Stimulated activated CD8-positive, alpha-beta memory T cell treated with anti-CD3 and anti-CD28 coated beads, Interleukin-12 subunit alpha, Interleukin-12 subunit beta, amount 100 ng/mL, for 1 hour (primary cell): ENCODE measurements around the gene COPZ1.
"Not testable (repeated sequence)": the region's sequence is repeated elsewhere in the genome, so short reads cannot be mapped to it uniquely, and the experiment has no call there.

ENCODE experiments used
- DNase-seq: peaks from one replicate; pipeline ENCODE4 v3.0.0-alpha.2; 2020; ENCODE audit warnings: low read depth

The COPZ1 gene

DNA sequence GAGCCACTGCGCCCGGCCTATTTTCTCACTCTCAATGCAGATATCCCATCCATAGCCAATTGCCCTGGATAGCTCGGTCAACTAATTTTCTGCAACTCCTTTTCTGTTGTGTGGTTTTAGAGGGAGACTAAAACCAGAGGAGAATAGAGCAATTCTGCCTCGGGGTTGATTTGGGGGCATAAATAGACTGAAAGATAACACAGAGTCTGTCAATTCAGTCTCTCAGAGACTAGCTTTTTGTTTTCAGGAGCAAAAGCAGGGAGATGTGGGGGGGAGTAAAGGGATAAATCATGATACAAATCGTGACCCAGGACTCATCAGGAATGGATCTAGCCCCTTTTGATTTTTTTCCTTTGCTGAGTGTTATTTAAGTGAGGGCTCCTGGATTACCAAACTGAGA, 6.5 kb downstream of the COPZ1 start:
- no peak for DNase-seq

DNA sequence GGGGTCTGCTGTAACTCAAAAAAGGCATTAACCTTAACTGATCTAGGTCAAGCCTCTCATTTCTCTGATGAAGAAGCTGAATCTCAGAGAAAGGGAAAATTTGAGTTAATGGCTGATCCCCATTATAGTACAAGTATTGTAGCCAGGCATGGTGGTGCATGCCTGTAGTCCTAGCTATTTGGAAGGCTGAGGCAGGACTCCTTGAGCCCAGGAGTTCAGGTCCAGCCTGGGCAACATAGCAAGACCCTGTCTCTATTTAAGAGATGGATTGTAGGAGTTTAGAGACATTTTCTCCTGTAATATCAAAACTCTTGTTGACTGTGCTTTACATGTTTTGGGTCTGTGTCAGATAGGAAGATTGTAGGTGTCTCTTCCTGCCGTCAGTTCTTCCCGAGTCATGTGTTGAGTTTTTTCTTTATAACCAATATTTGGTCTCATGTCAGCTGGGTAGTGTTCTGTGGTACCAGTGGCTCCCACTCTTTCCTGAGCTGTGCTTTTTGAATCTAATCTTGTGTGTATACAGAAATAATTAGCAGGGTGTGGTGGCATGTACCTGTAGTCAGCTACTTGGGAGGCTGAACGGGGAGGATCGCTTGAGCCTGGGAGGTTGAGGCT, 8.6 kb downstream of the COPZ1 start:
- DNase-seq: no peak

GRCh38 chr12:54337280-54337842, 12.4 kb downstream of the COPZ1 start:
- no peak for DNase-seq

DNA sequence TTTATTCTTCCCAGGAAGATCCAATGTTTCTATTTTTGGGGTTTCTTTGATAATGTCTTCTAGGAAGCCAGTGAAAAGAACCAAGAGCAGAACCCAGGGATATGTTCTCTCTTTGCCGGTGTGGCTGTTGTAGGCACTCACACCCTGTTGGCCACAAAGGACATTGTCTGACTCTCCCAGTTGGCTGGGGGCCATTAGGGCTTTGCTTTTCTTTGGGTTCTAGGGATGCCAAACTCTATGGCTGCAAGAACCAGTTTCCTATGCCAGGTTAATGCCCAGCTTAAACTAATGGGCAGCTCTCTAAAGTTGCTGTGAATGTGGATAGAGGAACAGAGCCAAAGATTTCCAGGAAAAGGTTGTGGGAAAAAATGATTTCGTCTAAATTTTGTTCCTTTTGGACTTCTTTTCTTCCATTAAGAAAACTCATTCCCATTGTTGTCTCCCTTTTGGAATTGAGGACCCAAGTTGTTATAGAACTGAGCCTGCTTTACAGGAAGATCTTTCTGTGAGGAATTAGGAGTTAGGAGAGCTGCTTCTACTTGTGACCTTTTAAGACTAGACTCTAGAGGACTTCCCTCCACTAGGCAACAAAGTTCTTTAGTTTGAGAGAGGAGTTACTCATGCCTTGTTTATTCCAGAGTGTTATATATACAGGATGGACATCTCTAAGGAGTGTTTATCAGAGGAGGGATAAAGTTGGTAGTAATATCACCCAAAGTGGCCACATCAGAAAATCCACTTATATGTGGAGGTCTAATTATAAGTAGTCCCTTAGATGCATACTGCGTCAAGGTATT, 13.1 kb downstream of the COPZ1 start:
- no peak for DNase-seq

- DNase-seq: no peak
Measured at GRCh38 chr12:54338698-54339296, 13.9 kb downstream of the COPZ1 start.

DNA sequence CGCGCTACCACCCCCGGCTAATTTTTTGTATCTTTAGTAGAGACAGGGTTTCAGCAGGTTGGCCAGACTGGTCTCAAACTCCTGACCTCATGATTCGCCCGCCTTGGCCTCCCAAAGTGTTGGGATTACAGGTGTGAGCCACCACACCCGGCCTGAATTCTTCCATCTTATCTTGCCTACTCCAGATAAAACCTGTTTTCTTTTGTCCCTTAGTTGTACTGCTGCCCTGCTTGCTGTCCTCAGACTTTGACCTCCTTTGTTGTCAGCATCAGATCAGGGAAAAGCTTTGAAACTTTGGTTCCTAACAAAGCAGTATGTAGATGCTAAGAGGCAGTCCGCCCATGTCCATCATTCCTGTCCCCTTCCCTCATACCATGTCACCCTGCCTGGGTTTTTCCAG, 15.9 kb downstream of the COPZ1 start:
- no peak for DNase-seq

- no peak for DNase-seq
Measured at GRCh38 chr12:54341378-54342300, 16.7 kb downstream of the COPZ1 start.

DNA sequence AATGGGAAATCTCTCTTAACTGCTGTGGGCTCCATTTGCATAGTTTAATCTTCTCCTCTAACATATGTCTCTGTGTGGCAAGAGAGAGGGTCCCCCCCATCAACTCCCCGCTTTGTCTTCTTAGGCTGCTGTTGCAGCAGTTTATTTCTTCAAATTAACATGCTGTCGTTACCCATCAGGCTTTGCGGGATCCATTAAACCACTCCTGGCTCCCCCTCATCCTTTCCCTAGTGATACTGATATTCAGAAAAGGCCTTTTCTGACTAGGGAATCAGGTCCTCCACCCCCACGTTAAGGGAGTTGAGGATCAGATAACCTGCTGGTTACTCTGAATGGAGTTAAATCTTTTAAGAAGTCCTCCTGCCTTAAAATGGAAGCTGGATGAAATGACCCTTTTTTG, 24.1 kb downstream of the COPZ1 start:
- no peak for DNase-seq

- no peak for DNase-seq
Measured at GRCh38 chr12:54349679-54350078, 24.7 kb downstream of the COPZ1 start.

- no peak for DNase-seq
Measured at GRCh38 chr12:54350743-54351142, 25.8 kb downstream of the COPZ1 start.

DNA sequence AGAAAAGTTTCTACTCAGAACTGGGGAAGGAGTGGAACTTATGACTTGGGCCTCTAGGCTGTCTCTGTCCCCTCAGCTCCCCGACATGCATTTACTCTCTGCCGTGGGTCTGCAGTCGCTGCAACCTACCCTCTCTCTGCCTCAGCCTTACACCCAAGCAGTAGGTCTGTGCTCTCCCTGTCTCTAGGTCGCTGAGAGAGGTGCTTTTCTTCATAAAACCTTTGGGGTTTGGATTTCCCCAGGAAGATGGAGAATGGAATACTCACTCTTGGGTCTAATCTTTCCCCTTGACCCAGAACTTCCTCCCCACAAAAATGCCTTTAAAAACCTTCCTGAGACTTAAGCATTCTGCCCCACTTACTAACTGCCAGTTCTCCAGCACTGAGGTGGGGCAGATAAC, 26.4 kb downstream of the COPZ1 start:
- DNase-seq: no peak

GRCh38 chr12:54352022-54352531, 27.1 kb downstream of the COPZ1 start:
- no peak for DNase-seq

DNA sequence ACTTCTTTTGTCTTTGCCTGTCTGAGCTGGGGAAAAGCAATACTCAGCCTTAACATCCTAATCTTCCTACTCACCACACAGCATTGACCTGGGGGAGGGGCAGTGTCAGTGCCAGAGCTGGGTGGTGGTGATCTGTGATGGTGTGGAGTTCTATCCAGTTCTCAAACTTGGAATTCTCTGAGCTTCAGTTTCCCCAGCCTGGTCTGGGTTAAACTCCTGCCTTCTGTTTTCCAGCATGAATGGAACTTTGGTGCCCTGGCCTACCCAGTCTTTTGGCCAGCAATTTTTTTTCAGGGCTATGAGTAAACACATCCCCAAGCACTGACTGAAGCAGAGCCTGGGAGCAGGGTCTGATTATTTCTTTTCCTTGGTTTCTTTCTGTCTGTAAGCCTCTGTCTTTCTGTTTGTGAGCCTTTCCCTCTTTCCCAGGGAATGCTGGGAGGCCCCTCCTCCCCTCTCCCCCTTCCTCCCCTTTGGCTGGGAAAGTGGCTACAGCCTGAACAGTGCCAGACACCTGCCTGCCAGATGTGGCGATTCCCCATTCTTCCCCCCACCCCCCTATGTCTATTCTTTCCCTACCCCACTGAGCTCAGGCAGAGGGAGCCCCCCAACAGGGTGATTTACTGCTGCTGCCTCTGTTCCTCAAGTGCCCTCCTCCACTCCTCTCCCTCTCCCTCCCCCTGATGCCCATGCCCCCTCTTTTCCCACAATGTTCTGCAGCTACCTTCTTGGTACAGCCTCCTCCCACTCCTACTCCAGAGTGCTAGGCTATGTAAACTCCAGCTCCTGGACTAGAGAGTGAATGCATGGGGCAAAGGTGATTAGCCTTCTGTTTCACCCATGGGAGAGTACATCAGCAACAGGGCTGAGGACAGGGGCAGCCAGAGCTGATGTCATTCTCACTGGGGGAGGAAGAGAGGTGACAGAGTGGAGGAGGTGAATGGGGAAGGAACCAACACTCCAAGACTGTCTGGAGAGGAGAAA, 28.3 kb downstream of the COPZ1 start:
- DNase-seq: no peak

DNA sequence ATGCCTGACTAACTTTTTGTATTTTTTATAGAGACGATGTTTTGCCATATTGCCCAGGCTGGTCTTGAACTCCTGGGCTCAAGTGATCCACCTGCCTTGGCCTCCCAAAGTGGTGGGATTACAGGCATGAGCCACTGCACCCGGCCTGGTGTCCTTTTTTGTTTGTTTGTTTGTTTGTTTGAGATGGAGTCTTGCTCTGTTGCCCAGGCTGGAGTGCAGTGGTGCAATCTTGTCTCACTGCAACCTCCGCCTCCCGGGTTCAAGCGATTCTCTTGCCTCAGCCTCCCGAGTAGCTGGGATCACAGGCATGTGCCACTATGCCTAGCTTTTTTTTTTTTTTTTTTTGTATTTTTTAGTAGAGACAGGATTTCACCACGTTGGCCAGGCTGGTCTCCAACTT, 29.3 kb downstream of the COPZ1 start:
- not testable (repeated sequence) for DNase-seq

DNA sequence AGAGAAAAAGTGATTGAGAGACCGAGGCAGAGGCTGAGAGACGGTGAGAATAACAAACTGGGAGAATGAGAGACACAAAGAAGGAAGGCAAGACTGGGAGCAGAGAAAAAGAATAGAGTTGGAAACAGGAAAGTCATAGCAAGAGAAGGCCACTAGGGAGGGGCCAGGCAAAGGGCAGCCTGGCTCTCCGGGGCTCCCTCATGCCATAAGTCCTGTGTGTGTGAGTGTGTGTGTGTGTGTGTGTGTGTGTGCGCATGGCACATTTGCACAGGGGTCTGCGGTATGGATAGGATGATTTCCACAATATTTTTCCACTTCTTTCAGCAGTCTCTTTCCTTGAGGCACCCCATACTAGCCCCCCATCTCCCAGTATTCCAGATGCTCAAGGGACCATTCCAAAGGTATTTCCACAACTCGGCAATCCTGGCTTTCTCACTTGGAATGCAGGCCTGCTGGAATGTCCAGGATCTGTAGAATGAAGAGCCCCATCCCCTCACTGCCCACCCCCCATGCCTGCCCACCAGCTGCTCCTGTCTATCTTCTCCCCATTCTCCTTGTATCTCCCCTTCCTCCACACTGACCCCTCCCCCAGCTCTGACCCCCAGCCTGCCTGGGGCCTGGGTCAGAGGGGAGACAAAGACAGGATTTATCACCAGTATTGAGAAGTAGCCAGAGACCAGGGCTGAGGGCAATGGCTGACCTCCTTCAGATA, 30.3 kb downstream of the COPZ1 start:
- DNase-seq: no peak

DNA sequence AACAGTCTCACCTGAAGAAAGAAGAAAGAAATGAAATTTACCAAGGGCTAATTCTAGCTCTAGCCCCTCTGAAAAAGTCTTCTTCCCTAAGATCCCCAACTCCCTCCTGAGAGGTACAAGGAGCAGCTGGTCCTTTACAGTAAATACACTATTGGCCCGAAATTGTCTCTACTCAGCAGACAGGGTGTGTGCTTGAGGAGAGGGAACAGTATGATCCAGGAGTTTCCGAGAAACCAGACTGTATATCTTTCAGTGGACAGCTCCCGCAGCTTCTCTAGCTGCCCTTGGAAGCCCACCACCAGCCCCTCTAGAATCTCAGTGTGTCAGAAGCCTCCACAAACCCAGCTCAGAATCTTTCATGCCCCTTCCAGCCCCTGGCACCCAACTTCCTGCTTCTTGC, 31.3 kb downstream of the COPZ1 start:
- DNase-seq: no peak

DNA sequence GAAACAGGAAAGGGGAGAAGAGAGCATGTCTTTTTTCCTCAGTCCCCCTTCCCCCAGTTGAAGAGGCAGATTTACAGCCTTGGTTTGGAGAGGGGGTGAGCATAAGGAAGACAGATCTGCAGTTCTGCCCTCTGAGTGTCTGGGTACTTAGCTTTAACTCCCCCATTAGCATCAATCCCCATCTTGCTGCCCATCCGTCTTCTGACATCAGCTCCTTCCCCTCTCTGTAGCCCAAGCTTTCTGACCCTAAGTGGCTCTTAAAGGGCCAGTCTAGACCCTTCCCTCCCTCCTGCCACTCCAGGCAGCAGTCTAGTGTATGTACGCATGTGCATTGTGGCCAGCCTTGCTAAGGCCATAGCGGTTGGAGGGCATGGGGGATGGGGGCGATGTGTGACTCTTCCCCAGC, 32.0 kb downstream of the COPZ1 start:
- DNase-seq: no peak

GRCh38 chr12:54357506-54358190, 32.7 kb downstream of the COPZ1 start:
- DNase-seq: no peak

DNA sequence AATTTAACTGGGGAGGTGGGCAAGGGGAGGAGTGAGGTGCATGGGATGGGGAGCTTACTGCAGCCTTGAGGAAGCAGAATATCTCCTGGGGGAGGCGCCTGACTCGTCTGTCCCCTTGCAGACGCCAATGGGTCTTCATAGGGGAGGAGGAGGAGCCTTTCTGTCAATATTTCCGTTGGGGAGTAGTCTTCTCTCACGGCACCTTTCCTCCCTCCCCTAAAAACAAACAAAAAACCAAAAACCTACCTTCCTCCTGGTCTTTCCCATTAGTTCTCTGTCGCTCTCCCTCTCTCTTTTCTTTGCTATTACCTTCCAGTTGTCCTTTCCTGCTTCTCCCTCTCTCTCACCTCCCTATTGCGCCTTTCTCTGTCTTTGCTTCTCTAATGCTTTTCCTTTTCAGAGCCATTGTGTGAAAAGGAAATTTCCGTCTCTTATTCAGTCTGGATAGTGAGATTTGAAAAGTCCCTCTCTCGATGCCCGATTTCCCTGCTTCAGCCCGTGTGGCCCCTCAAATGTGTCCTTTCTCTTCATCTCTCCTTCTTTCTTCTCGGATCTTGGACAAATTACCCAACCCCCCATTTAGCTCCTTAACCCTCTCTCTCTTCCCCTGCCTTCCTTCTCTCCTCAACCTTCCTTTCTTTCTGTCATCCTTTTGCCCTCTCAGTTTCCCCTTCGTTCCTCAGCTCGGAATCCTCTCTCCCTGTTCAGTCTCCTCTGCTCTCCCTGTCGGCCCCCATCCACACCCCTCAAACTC, 33.4 kb downstream of the COPZ1 start:
- no peak for DNase-seq
